Heart left ventricle (tissue), 16 donors: ENCODE data around the gene ZDHHC16. TPM values are rescaled to one million over a fixed set of nuclear protein-coding genes. Genes with fewer than 3 reads are reported as not detected.
A peak's percentile ranks its signal among the peaks of the same experiment; 100 is the strongest.

Source experiments
- ATAC-seq, 4 donors: fragments of 200-7000 bp; cut with Tn5 transposase; one replicate each; pipeline ENCODE4 v1.9.1; 2020 to 2022; ENCODE audit warnings: moderate library complexity in 4 of 4, mild to moderate bottlenecking in 3 of 4, moderate number of reproducible peaks in 1 of 4
- DNase-seq, 5 donors: peaks; one replicate each; pipeline ENCODE4 v3.0.0-alpha.2; 2020
- H3K27ac ChIP-seq, 12 donors: fragments of 200-600 bp; sonication (generic) in 4 of 12; one replicate each; pipeline versions ENCODE4 v1.5.0 to v1.8.0; 2016 to 2022; ENCODE audit warnings: mild to moderate bottlenecking in 2 of 12
- H3K27me3 ChIP-seq, 9 donors: fragments of 200-600 bp; sonication (generic) in 2 of 9; one replicate each; pipeline versions ENCODE4 v1.5.1 to v1.8.0; 2016 to 2022; ENCODE audit warnings: mild to moderate bottlenecking in 3 of 9
- H3K36me3 ChIP-seq, 9 donors: fragments of 200-600 bp; sonication (generic) in 2 of 9; one replicate each; pipeline versions ENCODE4 v1.5.0 to v1.8.0; 2018 to 2022; ENCODE audit warnings: mild to moderate bottlenecking in 2 of 9
- H3K4me1 ChIP-seq, 12 donors: fragments of 200-600 bp; sonication (generic) in 4 of 12; one replicate each; pipeline versions ENCODE4 v1.5.0 to v1.8.0; 2016 to 2022; ENCODE audit warnings: mild to moderate bottlenecking in 3 of 12
- H3K4me3 ChIP-seq, 12 donors: fragments of 200-600 bp; sonication (generic) in 4 of 12; one replicate each; pipeline versions ENCODE4 v1.5.0 to v1.8.0; 2017 to 2022; ENCODE audit warnings: mild to moderate bottlenecking in 9 of 12, moderate library complexity in 4 of 12
- H3K9me3 ChIP-seq, 12 donors: fragments of 200-600 bp; sonication (generic) in 4 of 12; one replicate each; pipeline versions ENCODE4 v1.5.0 to v1.8.0; 2016 to 2022; ENCODE audit warnings: mild to moderate bottlenecking in 1 of 12
- POLR2A ChIP-seq, 2 donors: fragments of 450-650 bp; IDR thresholded peaks; one replicate each; pipeline ENCODE4 v1.6.1; 2017; ENCODE audit warnings: antibody characterized with exemption in 2 of 2, mild to moderate bottlenecking in 2 of 2, moderate library complexity in 2 of 2
- WGBS, 4 donors: extraction: QIAGEN DNeasy Blood & Tissue Kit in 2 of 4; methylation state at CpG; one replicate each; pipeline versions ENCODE4 v1.1.5 to v1.1.7; 2013 to 2018; 5-methylcytosine and 5-hydroxymethylcytosine counted together
- intact Hi-C, 10 donors: fragments of 100-400 bp; cut with DNase I; formaldehyde crosslinking; loops; one replicate each; pipeline versions ENCODE4 v1.11.1 to v1.14.2; 2022
- polyA plus RNA-seq, 2 donors: library from polyadenylated mRNA; stranded (reverse); fragments of 200-250 nt; gene quantifications; one replicate each; pipeline ENCODE4 v1.2.3, GENCODE V29; 2013
- total RNA-seq, 9 donors: library from RNA; depleted of rRNA in 2 of 9; stranded (reverse); fragments of >200 nt in 2 of 9; fragmentation: NEBNext Ultra II Directional in 3 of 9; extraction: Animal tissue kit (Norgen Biotek cat#: 25700) in 3 of 9; gene quantifications; one replicate each; pipeline versions ENCODE4 v1.1.0 to v1.2.4, GENCODE V29; 2016 to 2023
- TF ChIP-seq, protein P1 (sequence below), 12 donors: fragments of 200-600 bp; sonication (generic) in 4 of 12; IDR thresholded peaks; one replicate each; pipeline versions ENCODE4 v1.5.0 to v1.8.0; 2018 to 2022; ENCODE audit warnings: antibody characterized with exemption in 12 of 12, mild to moderate bottlenecking in 5 of 12
- donor health status: ischemic (EF 13 %, LVEDD 7.1; RV severe dilation, severe dysfunction).
- donor health status: healthy with polysubstance abuse.
- donor health status: DM: no; HTN: yes; CAD: no.
- donor health status: DM: no; HTN: no; CAD: no.
- donor health status: ischemic (EF 25% LVEDD 6.9; RV normal size, moderate dysfunction).
- donor health status: ischemic (EF 25% LVEDD 5.7; RV mildly dilated, moderate dysfunction).
- donor health status: healthy.
- donor health status: DM: yes; HTN: yes; CAD: no.
- donor health status: ischemic (EF 35%, LVEDD 5.7; RV mildly dilated, moderate dysfunction).
- donor health status: nonischemic (EF 11% LVEDD 7.7; RV severe dilation, severe dysfunction).
- donor health status: DM: yes; HTN: yes; CAD: no.
- donor health status: PGD.
- donor health status: ischemic (EF 29% LVEDD 5.4; RV normal size, mild dysfunction).
- donor health status: nonischemic (EF 23%, LVEDD 6.1; RV moderate dilation, normal function).

ZDHHC16 gene
- total and polyA plus RNA-seq, 11 donors: 16.2 to 59.5 (median 25.2) TPM

- Histone ChIP-seq H3K27ac (no peak overlapping the region), H3K9me3 (no peaks in the 10 kb centered on the region), H3K4me3 (peak overlapping the region in 1 of 12 donors; percentile 62), H3K36me3 (peaks cover 0 to 47% (median 36%) of the 10 kb centered on the region in 9 donors), H3K4me1 (peaks cover 4 to 37% (median 26%) of the 10 kb centered on the region in 12 donors), H3K27me3 (no peaks in the 10 kb centered on the region)
- WGBS, 4 donors: 83 to 93% (median 88%) methylated on average over 1 of the region's 1 CpG
- DNase-seq (no peak), ATAC-seq (no peak)
- intact Hi-C loops: loop anchor here in 2 of 10 donors (2.0 to 10.0 kb wide), 2 partner anchors 15 to 51 kb away; partner anchors contain the start of genes MMS19 (in 1 of the 2) and UBTD1 (in 1 of the 2)
- TF ChIP-seq, protein P1, sequence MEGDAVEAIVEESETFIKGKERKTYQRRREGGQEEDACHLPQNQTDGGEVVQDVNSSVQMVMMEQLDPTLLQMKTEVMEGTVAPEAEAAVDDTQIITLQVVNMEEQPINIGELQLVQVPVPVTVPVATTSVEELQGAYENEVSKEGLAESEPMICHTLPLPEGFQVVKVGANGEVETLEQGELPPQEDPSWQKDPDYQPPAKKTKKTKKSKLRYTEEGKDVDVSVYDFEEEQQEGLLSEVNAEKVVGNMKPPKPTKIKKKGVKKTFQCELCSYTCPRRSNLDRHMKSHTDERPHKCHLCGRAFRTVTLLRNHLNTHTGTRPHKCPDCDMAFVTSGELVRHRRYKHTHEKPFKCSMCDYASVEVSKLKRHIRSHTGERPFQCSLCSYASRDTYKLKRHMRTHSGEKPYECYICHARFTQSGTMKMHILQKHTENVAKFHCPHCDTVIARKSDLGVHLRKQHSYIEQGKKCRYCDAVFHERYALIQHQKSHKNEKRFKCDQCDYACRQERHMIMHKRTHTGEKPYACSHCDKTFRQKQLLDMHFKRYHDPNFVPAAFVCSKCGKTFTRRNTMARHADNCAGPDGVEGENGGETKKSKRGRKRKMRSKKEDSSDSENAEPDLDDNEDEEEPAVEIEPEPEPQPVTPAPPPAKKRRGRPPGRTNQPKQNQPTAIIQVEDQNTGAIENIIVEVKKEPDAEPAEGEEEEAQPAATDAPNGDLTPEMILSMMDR (IDR thresholded peaks at IDR 0.05): no peak
- TF ChIP-seq POLR2A (IDR thresholded peaks at IDR 0.05): no peak
Measured at GRCh38 chr10:97444212-97444611, 1.8 kb upstream of the ZDHHC16 start.

DNA sequence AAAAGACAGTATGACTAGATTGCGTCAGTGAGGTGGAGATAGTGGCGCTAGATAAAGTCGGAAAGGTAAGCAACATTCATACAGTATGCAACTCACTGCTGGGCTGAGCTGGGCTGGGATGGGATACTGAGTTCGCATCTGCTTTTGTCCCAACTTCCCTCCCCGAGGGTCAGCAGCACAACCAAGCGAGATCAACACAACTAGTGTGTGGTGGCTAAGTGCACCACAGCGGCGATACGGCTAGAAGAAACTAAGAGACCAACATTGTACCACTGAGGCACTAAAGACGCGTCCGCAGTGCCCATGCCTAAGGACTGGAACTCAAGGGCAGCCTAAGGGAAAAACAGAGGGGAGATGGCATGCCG is 636 bp upstream of the ZDHHC16 start:
- Histone ChIP-seq H3K4me3 (peak overlapping the region; percentile 62 to 96 (median 89)), H3K4me1 (peaks cover 4 to 39% (median 30%) of the 10 kb centered on the region in 12 donors), H3K36me3 (peaks cover 0 to 35% (median 25%) of the 10 kb centered on the region in 9 donors), H3K27ac (peak overlapping the region in 11 of 12 donors; percentile 47 to 83 (median 74)), H3K27me3 (no peaks in the 10 kb centered on the region), H3K9me3 (no peaks in the 10 kb centered on the region)
- intact Hi-C loops: loop anchor here in 3 of 10 donors (2.0 to 10.0 kb wide), 3 partner anchors 17 to 52 kb away; partner anchors contain the start of genes MMS19 (in 2 of the 3) and UBTD1 (in 2 of the 3)
- DNase-seq (no peak), ATAC-seq (peak in 2 of 4 donors; percentile 2 to 3)
- 1 to 2% (median 2%) methylated on average over 13 of the region's 13 CpGs for WGBS, 4 donors
- TF ChIP-seq, protein P1 (IDR thresholded peaks at IDR 0.05): no peak
- TF ChIP-seq POLR2A (IDR thresholded peaks at IDR 0.05): no peak

- Histone ChIP-seq H3K9me3 (no peaks in the 10 kb centered on the region), H3K36me3 (peaks cover 0 to 47% (median 24%) of the 10 kb centered on the region in 9 donors), H3K27me3 (no peaks in the 10 kb centered on the region), H3K4me3 (no peak overlapping the region), H3K4me1 (peaks cover 0 to 69% (median 44%) of the 10 kb centered on the region in 12 donors), H3K27ac (peak overlapping the region in 5 of 12 donors; percentile 9 to 58 (median 43))
- ATAC-seq (peak in 2 of 4 donors; percentile 16 to 17), DNase-seq (peak in 1 of 5 donors; percentile 43)
- WGBS, 4 donors: 31 to 42% (median 36%) methylated on average over 2 of the region's 2 CpGs
- intact Hi-C loops: no loop called here
- TF ChIP-seq, protein P1 (IDR thresholded peaks at IDR 0.05): no peak
- TF ChIP-seq POLR2A (IDR thresholded peaks at IDR 0.05): no peak
Measured at GRCh38 chr10:97450828-97451227, 4.9 kb downstream of the ZDHHC16 start.

DNA sequence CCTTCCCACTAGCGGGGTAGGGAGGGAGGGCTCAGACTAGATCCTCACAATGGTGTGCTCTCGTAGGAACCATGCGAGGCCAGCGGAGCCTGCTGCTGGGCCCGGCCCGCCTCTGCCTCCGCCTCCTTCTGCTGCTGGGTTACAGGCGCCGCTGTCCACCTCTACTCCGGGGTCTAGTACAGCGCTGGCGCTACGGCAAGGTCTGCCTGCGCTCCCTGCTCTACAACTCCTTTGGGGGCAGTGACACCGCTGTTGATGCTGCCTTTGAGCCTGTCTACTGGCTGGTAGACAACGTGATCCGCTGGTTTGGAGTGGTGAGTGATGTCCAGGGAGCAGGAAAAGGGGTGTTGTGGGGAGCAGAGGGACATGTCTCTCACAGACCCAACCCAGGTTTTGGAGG is 5.6 kb downstream of the ZDHHC16 start:
- WGBS, 4 donors: 94 to 97% (median 96%) methylated on average over 16 to 17 of the region's 17 CpGs
- Histone ChIP-seq H3K27me3 (no peaks in the 10 kb centered on the region), H3K36me3 (peaks cover 0 to 55% (median 32%) of the 10 kb centered on the region in 9 donors), H3K4me1 (peaks cover 0 to 68% (median 42%) of the 10 kb centered on the region in 12 donors), H3K9me3 (no peaks in the 10 kb centered on the region), H3K4me3 (no peak overlapping the region), H3K27ac (peak overlapping the region in 4 of 12 donors; percentile 3 to 58 (median 46))
- ATAC-seq (peak in 1 of 4 donors; percentile 5), DNase-seq (no peak)
- intact Hi-C loops: no loop called here
- no peak for TF ChIP-seq POLR2A (IDR thresholded peaks at IDR 0.05)
- TF ChIP-seq, protein P1 (IDR thresholded peaks at IDR 0.05): no peak
